Middle frontal gyrus (tissue), 1 donor: Measurements from ENCODE around the gene CCM2.

Experiments
- DNase-seq: peaks from one replicate; pipeline ENCODE4 v3.0.0-alpha.2; 2015; ENCODE audit warnings: low spot score; ENCODE audit errors: extremely low spot score

CCM2 gene

GRCh38 chr7:45000093-45001032 is at the start of gene CCM2:
TSS of gene CCM2 (plus strand) at chr7:45000201. CDS start at chr7:45000334, 133 bp downstream.
- no peak for DNase-seq

- no peak for DNase-seq
Measured at GRCh38 chr7:44953156-44953555, 46.8 kb upstream of the CCM2 start.

- DNase-seq = no peak
Measured at GRCh38 chr7:44955733-44956132, 44.3 kb upstream of the CCM2 start.

- DNase-seq = no peak
Measured at GRCh38 chr7:44956157-44956766, 43.7 kb upstream of the CCM2 start.

- DNase-seq = no peak
Measured at GRCh38 chr7:44958645-44959344, 41.2 kb upstream of the CCM2 start.

GRCh38 chr7:44959433-44959951 is 40.5 kb upstream of the CCM2 start:
- no peak for DNase-seq

GRCh38 chr7:44960011-44960580 is 39.9 kb upstream of the CCM2 start:
- DNase-seq = no peak

GRCh38 chr7:44961844-44962482 is 38.0 kb upstream of the CCM2 start:
- DNase-seq = no peak

GRCh38 chr7:44962483-44963251 is 37.3 kb upstream of the CCM2 start:
- DNase-seq = no peak

- DNase-seq = no peak
Measured at GRCh38 chr7:44963364-44964290, 36.4 kb upstream of the CCM2 start.

GRCh38 chr7:44964384-44964830 is 35.6 kb upstream of the CCM2 start:
- no peak for DNase-seq

GRCh38 chr7:44964831-44965440 is 35.1 kb upstream of the CCM2 start:
- DNase-seq = no peak

GRCh38 chr7:44965441-44965903 is 34.5 kb upstream of the CCM2 start:
- DNase-seq = no peak

GRCh38 chr7:44965937-44966730 is 33.9 kb upstream of the CCM2 start:
- DNase-seq = no peak

GRCh38 chr7:44966731-44967538 is 33.1 kb upstream of the CCM2 start:
- no peak for DNase-seq

- DNase-seq = no peak
Measured at GRCh38 chr7:44967571-44968446, 32.2 kb upstream of the CCM2 start.
